Caco-2 (cell line): ENCODE results near the gene PRDM15. TPM values are rescaled to one million over a fixed set of nuclear protein-coding genes. Genes with fewer than 3 reads are reported as not detected.

ENCODE experiments used
- BruUV-seq: library from RNA; stranded (reverse); fragments of 400-500 nt; replicated peaks from 2 replicates; lab custom pipeline; 2021; lab: Mats Ljungman, UMichigan
- CTCF ChIA-PET: fragments of 300-600 bp; sonication (Branson Sonifier 250); formaldehyde crosslinking; loops from one replicate; lab custom pipeline; 2022; ENCODE audit warnings: antibody characterized with exemption; lab: Charles Lee
- POLR2A ChIA-PET: fragments of 300-600 bp; sonication (Branson Sonifier 250); formaldehyde crosslinking; loops from one replicate; lab custom pipeline; 2022; ENCODE audit warnings: antibody characterized with exemption; lab: Charles Lee
- DNase-seq, 2 experiments: peaks; one replicate each; pipeline versions ENCODE4 v3.0.0 to v3.0.0-alpha.2; 2020 to 2022
- H3K27me3 ChIP-seq: replicated peaks from 2 replicates; pipeline ENCODE4 v1.6.0; 2011; ENCODE audit warnings: low read length; ENCODE audit not compliant: control insufficient read depth, insufficient read depth
- H3K36me3 ChIP-seq: 2 replicates; pipeline ENCODE4 v1.5.1; 2011; ENCODE audit warnings: low read length; ENCODE audit not compliant: control insufficient read depth, insufficient read depth
- H3K4me1 ChIP-seq: fragments of 250-450 bp; sonication (Bioruptor Pico); 2 replicates; pipeline ENCODE4 v1.5.1; 2020; ENCODE audit warnings: mild to moderate bottlenecking
- H3K4me3 ChIP-seq: 2 replicates; pipeline ENCODE4 v1.5.1; 2011; ENCODE audit warnings: low read depth, mild to moderate bottlenecking, control low read depth, low read length
- H3K9me3 ChIP-seq: fragments of 250-450 bp; sonication (Bioruptor Pico); 2 replicates; pipeline ENCODE4 v1.5.1; 2020; ENCODE audit warnings: mild to moderate bottlenecking, moderate library complexity
- H3K27ac Mint-ChIP-seq: one replicate; pipeline ENCODE4 v1.8.0; 2022; ENCODE audit warnings: mixed read lengths; ENCODE audit not compliant: unreplicated experiment
- H3K27me3 Mint-ChIP-seq: one replicate; pipeline ENCODE4 v1.8.0; 2022; ENCODE audit warnings: mixed read lengths; ENCODE audit not compliant: insufficient read depth, unreplicated experiment
- H3K36me3 Mint-ChIP-seq: one replicate; pipeline ENCODE4 v1.8.0; 2022; ENCODE audit warnings: mild to moderate bottlenecking, mixed read lengths; ENCODE audit not compliant: insufficient read depth, unreplicated experiment
- H3K4me1 Mint-ChIP-seq: one replicate; pipeline ENCODE4 v1.8.0; 2022; ENCODE audit warnings: low read depth, mixed read lengths; ENCODE audit not compliant: unreplicated experiment
- H3K4me3 Mint-ChIP-seq: one replicate; pipeline ENCODE4 v1.8.0; 2022; ENCODE audit warnings: mild to moderate bottlenecking, moderate library complexity, mixed read lengths; ENCODE audit not compliant: unreplicated experiment
- H3K9me3 Mint-ChIP-seq: one replicate; pipeline ENCODE4 v1.8.0; 2022; ENCODE audit warnings: mixed read lengths; ENCODE audit not compliant: unreplicated experiment
- intact Hi-C: fragments of 100-400 bp; cut with micrococcal nuclease; formaldehyde crosslinking; loops from one replicate; pipeline ENCODE4 v1.10.0; 2022; ENCODE audit not compliant: unreplicated experiment
- total RNA-seq: library from RNA; stranded (reverse); gene quantifications from 2 replicates; pipeline ENCODE4 v1.2.3, GENCODE V29; 2022
- TF ChIP-seq, protein P1 (sequence below), 2 experiments: fragments of 200-600 bp in 1 of 2; IDR thresholded peaks; 1 replicate in 1 of 2; 2 replicates in 1 of 2; pipeline versions ENCODE4 v1.5.1 to v1.8.0; 2011 to 2022; ENCODE audit warnings: antibody characterized with exemption in 1 of 2, control low read depth in 1 of 2, inconsistent platforms in 1 of 2, low read depth in 1 of 2, low read length in 1 of 2, mild to moderate bottlenecking in 1 of 2, moderate library complexity in 1 of 2; ENCODE audit not compliant: insufficient read depth in 1 of 2, severe bottlenecking in 1 of 2, unreplicated experiment in 1 of 2

PRDM15 gene
- total RNA-seq, 1 experiment from 2014 or later: 5.6 TPM

DNA sequence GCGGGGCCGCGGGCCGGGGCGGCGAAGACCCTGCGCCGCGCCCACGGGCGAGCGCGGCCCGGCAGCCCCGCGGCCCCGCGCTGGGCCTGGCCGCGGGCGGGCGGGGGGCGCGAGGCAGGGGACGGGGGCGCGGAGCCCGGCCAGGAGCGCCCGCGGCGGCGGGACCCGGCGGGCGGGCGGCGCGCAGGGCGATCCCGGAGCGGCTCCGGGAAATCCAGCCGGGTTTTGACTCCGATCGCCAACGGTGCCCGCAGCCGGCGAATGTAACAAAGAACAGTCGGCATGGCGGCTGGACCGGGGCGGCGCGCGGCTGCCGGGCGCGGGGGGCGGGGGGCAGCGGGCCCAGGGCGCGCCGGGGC lies 334 bp downstream of the PRDM15 start:
- H3K36me3 Mint-ChIP-seq: peaks cover 2% of the 10 kb centered on the region
- peaks cover 9% of the 10 kb centered on the region; the same call in 1 of the 2 replicates for H3K4me1 ChIP-seq
- TF ChIP-seq, protein P1, sequence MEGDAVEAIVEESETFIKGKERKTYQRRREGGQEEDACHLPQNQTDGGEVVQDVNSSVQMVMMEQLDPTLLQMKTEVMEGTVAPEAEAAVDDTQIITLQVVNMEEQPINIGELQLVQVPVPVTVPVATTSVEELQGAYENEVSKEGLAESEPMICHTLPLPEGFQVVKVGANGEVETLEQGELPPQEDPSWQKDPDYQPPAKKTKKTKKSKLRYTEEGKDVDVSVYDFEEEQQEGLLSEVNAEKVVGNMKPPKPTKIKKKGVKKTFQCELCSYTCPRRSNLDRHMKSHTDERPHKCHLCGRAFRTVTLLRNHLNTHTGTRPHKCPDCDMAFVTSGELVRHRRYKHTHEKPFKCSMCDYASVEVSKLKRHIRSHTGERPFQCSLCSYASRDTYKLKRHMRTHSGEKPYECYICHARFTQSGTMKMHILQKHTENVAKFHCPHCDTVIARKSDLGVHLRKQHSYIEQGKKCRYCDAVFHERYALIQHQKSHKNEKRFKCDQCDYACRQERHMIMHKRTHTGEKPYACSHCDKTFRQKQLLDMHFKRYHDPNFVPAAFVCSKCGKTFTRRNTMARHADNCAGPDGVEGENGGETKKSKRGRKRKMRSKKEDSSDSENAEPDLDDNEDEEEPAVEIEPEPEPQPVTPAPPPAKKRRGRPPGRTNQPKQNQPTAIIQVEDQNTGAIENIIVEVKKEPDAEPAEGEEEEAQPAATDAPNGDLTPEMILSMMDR (IDR thresholded peaks at IDR 0.05; ENCODE audit: insufficient read depth in 1 of 2, low read depth in 1 of 2, low read length in 1 of 2, severe bottlenecking in 1 of 2, unreplicated experiment in 1 of 2): no peak
- H3K9me3 ChIP-seq: no peaks in the 10 kb centered on the region
- H3K27ac Mint-ChIP-seq: peak overlapping the region; percentile 88
- peak; percentile 85 for DNase-seq
- H3K9me3 Mint-ChIP-seq: no peaks in the 10 kb centered on the region
- H3K36me3 ChIP-seq: peaks cover 1% of the 10 kb centered on the region; the same call in 1 of the 2 replicates
- intact Hi-C loops: loop anchor here (2.0 to 5.0 kb wide), 2 partner anchors 48 to 133 kb away; partner anchors contain the start of gene ZBTB21
- ChIA-PET POLR2A (interaction anchor here (0.7 kb wide), 1 partner anchor 326 kb away, joined by 4 read pairs; no protein-coding TSS in a partner anchor), CTCF (interaction anchor here (1.5 kb wide), 1 partner anchor 62 kb away, joined by 3 read pairs; no protein-coding TSS in a partner anchor)
- no peaks in the 10 kb centered on the region for H3K27me3 ChIP-seq
- H3K4me3 Mint-ChIP-seq: peak overlapping the region; percentile 83
- H3K4me1 Mint-ChIP-seq: no peaks in the 10 kb centered on the region
- H3K4me3 ChIP-seq: peak overlapping the region; percentile 84
- no peaks in the 10 kb centered on the region for H3K27me3 Mint-ChIP-seq
- BruUV-seq: no TSS peak

DNA sequence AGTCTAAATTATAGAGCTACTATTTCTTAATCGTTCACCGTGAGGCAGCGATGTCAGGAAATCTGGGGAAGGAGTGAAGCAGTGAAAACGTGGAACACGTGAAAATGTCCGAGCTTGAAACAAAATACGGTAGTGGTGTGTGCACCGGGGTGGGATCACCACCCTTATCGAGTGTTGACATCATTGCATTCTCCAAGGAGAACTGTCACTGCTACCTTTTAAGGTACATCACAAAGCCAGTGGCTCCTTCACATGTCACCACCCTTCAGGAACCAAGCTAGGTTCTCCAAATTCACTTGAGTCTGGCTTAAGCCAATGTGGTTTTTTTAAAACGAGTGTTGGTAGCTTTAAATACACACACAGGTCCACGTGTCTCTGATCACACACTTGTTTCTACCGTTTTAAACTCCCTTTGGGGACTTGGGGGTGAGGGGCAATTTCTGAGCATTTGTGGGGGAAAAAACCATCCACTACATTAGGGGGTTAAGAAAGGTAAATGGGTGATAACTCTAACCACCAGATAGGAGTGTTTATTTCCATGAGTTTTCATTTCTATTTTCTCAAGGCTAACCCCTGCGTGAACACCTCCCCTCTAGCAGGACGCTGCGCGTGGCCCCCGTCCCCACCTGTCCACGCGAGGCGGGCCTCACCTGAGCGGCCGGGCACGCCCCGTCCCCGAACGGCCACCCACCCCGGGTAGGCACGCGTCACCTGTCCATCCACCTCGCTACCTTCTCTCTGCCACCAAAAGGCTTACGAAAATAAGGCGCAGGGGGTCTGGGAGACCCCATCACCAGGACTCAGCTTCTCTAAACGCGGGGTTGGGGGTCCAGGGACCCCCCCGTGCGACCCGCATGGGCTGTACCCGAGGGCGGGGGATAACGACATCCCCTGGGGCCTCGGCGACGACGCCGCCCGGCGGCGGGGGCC lies 978 bp downstream of the PRDM15 start:
- TSS peak; percentile 62 for BruUV-seq
- CTCF ChIA-PET: interaction anchor here (0.7 kb wide), 1 partner anchor 50 kb away, joined by 4 read pairs; no protein-coding TSS in a partner anchor
- H3K27ac Mint-ChIP-seq: peak overlapping the region; percentile 42

More for the DNA sequence above, 978 bp downstream of the PRDM15 start:
- H3K9me3 ChIP-seq: no peaks in the 10 kb centered on the region
- Mint-ChIP-seq H3K4me1 (no peaks in the 10 kb centered on the region), H3K36me3 (peaks cover 8% of the 10 kb centered on the region), H3K27me3 (no peaks in the 10 kb centered on the region), H3K4me3 (peak overlapping the region; percentile 83), H3K9me3 (no peaks in the 10 kb centered on the region)
- no peaks in the 10 kb centered on the region for H3K27me3 ChIP-seq
- peaks cover 1% of the 10 kb centered on the region; the same call in 1 of the 2 replicates for H3K36me3 ChIP-seq
- TF ChIP-seq, protein P1 (IDR thresholded peaks at IDR 0.05; ENCODE audit: insufficient read depth in 1 of 2, low read depth in 1 of 2, low read length in 1 of 2, severe bottlenecking in 1 of 2, unreplicated experiment in 1 of 2): no peak
- POLR2A ChIA-PET: interaction anchor here (0.5 to 0.7 kb wide), 2 partner anchors 120 to 327 kb away, joined by 4 to 9 read pairs; no protein-coding TSS in a partner anchor
- peaks cover 9% of the 10 kb centered on the region; the same call in 1 of the 2 replicates for H3K4me1 ChIP-seq
- DNase-seq: peak; percentile 45 to 59
- H3K4me3 ChIP-seq: peak overlapping the region; percentile 84
- intact Hi-C loops: loop anchor here (2.0 to 5.0 kb wide), 2 partner anchors 49 to 134 kb away; partner anchors contain the start of gene ZBTB21
